Uterus (tissue), 4 donors: Measurements from ENCODE around the gene NACC2. TPM values are rescaled to one million over a fixed set of nuclear protein-coding genes. Genes with fewer than 3 reads are reported as not detected.

Source experiments
- DNase-seq, 2 donors: peaks; one replicate each; pipeline ENCODE4 v3.0.0-alpha.2; 2019 to 2020
- H3K27ac ChIP-seq, 2 donors: fragments of 200-600 bp; sonication (generic); 1 replicate in 1 of 2; 2 replicates in 1 of 2; pipeline ENCODE4 v1.5.1; 2016 to 2018
- H3K27me3 ChIP-seq, 2 donors: fragments of 200-600 bp; sonication (generic); one replicate each; pipeline ENCODE4 v1.5.1; 2018 to 2019; ENCODE audit warnings: control low read depth in 1 of 2
- H3K36me3 ChIP-seq, 2 donors: fragments of 200-600 bp; sonication (generic); one replicate each; pipeline ENCODE4 v1.5.1; 2019; ENCODE audit warnings: control low read depth in 1 of 2
- H3K4me1 ChIP-seq, 2 donors: fragments of 200-600 bp; sonication (generic); one replicate each; pipeline ENCODE4 v1.5.1; 2018 to 2019; ENCODE audit warnings: control low read depth in 1 of 2
- H3K4me3 ChIP-seq, 2 donors: fragments of 200-600 bp; sonication (generic); 1 replicate in 1 of 2; 2 replicates in 1 of 2; pipeline ENCODE4 v1.5.1; 2018 to 2019; ENCODE audit warnings: mild to moderate bottlenecking in 1 of 2
- H3K9me3 ChIP-seq, 2 donors: fragments of 200-600 bp; sonication (generic); one replicate each; pipeline ENCODE4 v1.5.1; 2019; ENCODE audit warnings: control low read depth in 1 of 2
- POLR2A ChIP-seq, 2 donors: fragments of 450-650 bp; IDR thresholded peaks; one replicate each; pipeline ENCODE4 v1.6.1; 2016; ENCODE audit warnings: antibody characterized with exemption in 2 of 2, mild to moderate bottlenecking in 1 of 2, moderate library complexity in 1 of 2
- intact Hi-C: fragments of 100-400 bp; cut with DNase I; formaldehyde crosslinking; loops from one replicate; pipeline ENCODE4 v1.15.1; 2023; ENCODE audit warnings: low total_unique reads
- total RNA-seq, 4 donors: library from RNA; depleted of rRNA in 3 of 4; stranded (reverse); fragments of >200 nt in 3 of 4; gene quantifications; one replicate each; pipeline versions ENCODE4 v1.1.0 to v1.2.4, GENCODE V29; 2014 to 2023
- TF ChIP-seq, protein P1 (sequence below), 4 experiments: fragments of 200-600 bp in 2 of 4; fragments of 450-650 bp in 2 of 4; sonication (generic) in 2 of 4; IDR thresholded peaks; one replicate each; pipeline ENCODE4 v1.5.1; 2016 to 2019; ENCODE audit warnings: antibody characterized with exemption in 4 of 4, mild to moderate bottlenecking in 2 of 4, moderate library complexity in 1 of 4
- donor health status: DM: yes; HTN: yes; CAD: no.

Gene NACC2
- total RNA-seq, 4 donors from 2014 or later = 8.2 to 57.5 (median 19.1) TPM

DNA sequence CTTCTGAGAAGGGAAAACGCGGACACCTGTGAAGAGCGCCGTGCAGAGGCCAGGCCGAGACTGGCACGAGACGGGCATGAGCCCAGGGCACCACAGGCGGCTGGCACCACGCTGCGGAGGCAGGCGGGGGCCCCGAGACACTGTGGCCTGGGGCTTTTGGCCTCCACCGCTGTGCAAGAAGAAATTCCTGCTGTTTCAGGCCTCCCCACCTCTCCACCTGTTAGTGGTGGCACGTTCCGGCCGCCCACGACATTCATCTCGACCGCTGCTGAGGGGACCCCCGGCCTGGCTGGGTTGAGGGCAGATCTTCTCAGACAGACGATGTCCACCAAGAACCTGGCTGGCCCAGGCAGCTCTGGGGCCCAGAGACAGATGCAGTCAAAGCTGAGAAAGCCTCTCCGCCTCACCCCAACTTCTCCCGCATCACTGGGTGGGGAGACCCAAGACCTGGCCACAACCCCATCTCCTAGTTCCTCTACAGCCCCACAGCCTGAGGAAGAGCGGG, 11.5 kb downstream of the NACC2 start:
- no peak for DNase-seq
- intact Hi-C loops = no loop called here
- peaks cover 0 to 43% of the 10 kb centered on the region in 2 donors for H3K4me1 ChIP-seq
- H3K27me3 ChIP-seq = no peaks in the 10 kb centered on the region
- TF ChIP-seq POLR2A (IDR thresholded peaks at IDR 0.05) = no peak
- TF ChIP-seq, protein P1, sequence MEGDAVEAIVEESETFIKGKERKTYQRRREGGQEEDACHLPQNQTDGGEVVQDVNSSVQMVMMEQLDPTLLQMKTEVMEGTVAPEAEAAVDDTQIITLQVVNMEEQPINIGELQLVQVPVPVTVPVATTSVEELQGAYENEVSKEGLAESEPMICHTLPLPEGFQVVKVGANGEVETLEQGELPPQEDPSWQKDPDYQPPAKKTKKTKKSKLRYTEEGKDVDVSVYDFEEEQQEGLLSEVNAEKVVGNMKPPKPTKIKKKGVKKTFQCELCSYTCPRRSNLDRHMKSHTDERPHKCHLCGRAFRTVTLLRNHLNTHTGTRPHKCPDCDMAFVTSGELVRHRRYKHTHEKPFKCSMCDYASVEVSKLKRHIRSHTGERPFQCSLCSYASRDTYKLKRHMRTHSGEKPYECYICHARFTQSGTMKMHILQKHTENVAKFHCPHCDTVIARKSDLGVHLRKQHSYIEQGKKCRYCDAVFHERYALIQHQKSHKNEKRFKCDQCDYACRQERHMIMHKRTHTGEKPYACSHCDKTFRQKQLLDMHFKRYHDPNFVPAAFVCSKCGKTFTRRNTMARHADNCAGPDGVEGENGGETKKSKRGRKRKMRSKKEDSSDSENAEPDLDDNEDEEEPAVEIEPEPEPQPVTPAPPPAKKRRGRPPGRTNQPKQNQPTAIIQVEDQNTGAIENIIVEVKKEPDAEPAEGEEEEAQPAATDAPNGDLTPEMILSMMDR (IDR thresholded peaks at IDR 0.05) = no peak
- no peak overlapping the region for H3K27ac ChIP-seq
- H3K36me3 ChIP-seq = no peaks in the 10 kb centered on the region
- no peak overlapping the region for H3K4me3 ChIP-seq
- H3K9me3 ChIP-seq = no peaks in the 10 kb centered on the region

DNA sequence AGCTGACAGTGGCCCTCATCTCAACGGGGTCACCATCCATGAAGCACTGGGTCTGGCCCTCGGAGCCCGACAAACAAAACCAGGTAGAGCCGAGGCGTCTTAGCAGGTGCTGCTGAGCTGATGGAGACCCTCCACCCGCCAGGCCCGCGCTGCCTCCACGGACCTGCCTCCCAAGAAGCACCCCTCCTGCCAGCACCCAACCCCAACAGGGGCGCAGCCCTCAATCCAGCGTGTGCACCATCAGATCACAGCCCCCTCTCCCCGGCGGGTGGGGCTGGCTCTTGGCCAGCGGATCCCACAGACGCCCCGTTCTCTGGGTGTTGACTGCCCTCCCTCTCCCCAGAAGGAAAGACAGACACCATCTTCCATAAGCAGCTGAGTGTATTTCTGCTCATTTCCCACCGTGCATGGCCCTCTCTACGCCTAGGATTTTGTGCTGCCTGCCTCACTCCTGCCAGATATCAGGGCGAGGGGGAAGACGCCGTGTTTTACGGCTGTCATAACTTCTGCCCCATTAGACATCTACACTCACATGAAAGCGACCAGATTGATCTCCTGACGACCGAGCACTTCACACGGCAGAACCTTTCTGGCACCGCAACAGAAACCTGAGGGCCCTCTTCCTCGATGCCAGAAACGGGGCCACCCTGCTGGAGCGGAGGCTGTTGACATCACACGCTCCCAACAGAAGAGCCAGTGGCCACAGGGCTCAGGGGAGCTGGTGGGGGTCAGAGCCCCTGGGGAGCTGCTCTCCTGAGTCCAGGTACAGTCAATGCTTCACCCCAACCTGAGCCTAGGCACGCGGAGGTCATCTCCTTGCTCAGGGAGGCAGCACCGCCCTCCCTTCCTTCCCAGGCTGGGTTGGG, 12.4 kb downstream of the NACC2 start:
- Histone ChIP-seq H3K4me1 (peaks cover 0 to 35% of the 10 kb centered on the region in 2 donors), H3K9me3 (no peaks in the 10 kb centered on the region), H3K4me3 (no peak overlapping the region), H3K27ac (no peak overlapping the region), H3K27me3 (no peaks in the 10 kb centered on the region), H3K36me3 (no peaks in the 10 kb centered on the region)
- intact Hi-C loops = no loop called here
- DNase-seq = no peak
- TF ChIP-seq POLR2A (IDR thresholded peaks at IDR 0.05) = no peak
- TF ChIP-seq, protein P1 (IDR thresholded peaks at IDR 0.05) = no peak

DNA sequence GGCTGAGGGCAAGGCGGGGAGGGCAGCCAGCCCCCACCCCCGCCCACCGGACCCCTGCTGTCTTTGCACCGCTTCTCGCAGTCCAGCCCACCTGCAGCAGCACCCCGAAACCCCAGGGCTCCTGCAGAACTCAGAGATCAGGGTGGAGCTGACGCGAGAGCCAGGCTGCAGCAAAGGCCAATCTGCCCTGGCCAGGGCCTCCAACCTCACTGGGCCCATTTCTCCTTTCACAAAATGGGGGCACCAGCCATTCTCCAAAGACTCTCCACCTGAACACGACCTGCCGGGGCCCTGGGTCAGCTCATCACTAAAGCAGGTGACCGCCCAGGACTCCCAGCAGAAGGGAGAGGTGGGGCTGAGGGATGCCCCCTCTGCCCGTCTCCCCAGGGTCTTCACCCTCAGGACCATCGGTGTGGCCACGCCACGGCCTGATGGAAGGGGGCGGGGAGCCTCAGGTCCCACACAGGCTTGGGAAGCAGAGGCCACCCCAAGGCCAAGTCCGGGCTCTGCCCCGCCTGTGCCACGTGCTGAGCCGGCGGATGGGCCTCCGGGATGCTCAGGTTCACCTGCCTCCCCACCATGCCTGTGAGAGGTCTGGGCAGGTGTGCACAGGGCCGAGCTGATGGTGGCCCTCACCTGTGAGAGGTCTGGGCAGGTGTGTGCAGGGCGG, 13.1 kb downstream of the NACC2 start:
- Histone ChIP-seq H3K36me3 (no peaks in the 10 kb centered on the region), H3K9me3 (no peaks in the 10 kb centered on the region), H3K4me1 (peaks cover 0 to 35% of the 10 kb centered on the region in 2 donors), H3K27ac (no peak overlapping the region), H3K4me3 (no peak overlapping the region), H3K27me3 (no peaks in the 10 kb centered on the region)
- intact Hi-C loops = no loop called here
- no peak for DNase-seq
- TF ChIP-seq, protein P1 (IDR thresholded peaks at IDR 0.05) = no peak
- no peak for TF ChIP-seq POLR2A (IDR thresholded peaks at IDR 0.05)

DNA sequence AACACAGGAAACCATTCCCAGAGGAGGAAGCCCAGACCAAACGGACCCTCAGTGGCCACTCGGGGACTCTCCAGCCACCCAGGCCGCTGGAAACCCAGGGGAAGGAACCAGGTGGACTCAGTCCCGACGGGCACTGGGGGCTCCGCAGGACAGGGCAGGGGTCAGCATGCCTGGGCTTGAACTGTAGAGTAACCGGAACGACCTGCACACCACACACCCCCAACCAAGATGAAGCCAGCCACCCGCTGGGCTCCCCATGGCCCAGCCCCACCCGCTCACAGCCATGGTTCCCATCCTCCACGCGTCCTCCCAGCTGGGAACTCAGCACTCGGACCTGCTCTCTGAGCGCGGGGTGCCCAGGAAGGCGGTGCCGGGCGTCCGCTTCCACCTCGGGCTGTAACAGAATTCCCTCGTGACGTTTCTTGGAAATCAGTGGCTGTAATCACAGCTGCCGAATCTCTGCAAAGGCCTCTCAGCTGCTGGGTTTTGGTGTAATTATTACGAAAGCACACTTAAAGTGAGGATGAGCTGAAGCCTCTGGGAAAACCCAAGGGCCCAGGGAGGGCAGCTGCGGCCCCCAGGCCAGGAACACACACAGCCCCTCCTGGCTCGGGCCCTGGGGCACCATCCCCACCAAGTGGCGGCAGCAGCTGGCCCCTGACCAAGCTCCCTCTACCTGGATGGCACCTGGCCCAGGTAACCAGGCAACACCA, 13.8 kb downstream of the NACC2 start:
- Histone ChIP-seq H3K9me3 (no peaks in the 10 kb centered on the region), H3K4me3 (no peak overlapping the region), H3K36me3 (no peaks in the 10 kb centered on the region), H3K4me1 (peaks cover 0 to 35% of the 10 kb centered on the region in 2 donors), H3K27ac (no peak overlapping the region), H3K27me3 (no peaks in the 10 kb centered on the region)
- intact Hi-C loops = no loop called here
- TF ChIP-seq, protein P1 (IDR thresholded peaks at IDR 0.05) = no peak
- TF ChIP-seq POLR2A (IDR thresholded peaks at IDR 0.05) = no peak
- DNase-seq = no peak
